Activated CD8-positive, alpha-beta memory T cell treated with anti-CD3 and anti-CD28 coated beads for 36 hours (primary cell): ENCODE measurements around the gene SUFU. TPM values are rescaled to one million over a fixed set of nuclear protein-coding genes. Genes with fewer than 3 reads are reported as not detected.
"Not testable (repeated sequence)": the region's sequence is repeated elsewhere in the genome, so short reads cannot be mapped to it uniquely, and the experiment has no call there.

ENCODE experiments used
- CTCF ChIA-PET: fragments of 350-600 bp; sonication (Branson Sonifier 250); formaldehyde crosslinking; loops from one replicate; lab custom pipeline; 2021; ENCODE audit warnings: antibody characterized with exemption; lab: Charles Lee
- POLR2A ChIA-PET: fragments of 350-600 bp; sonication (Branson Sonifier 250); formaldehyde crosslinking; loops from one replicate; lab custom pipeline; 2021; ENCODE audit warnings: antibody characterized with exemption; lab: Charles Lee
- total RNA-seq, 2 experiments: library from RNA; stranded (reverse); gene quantifications; one replicate each; pipeline ENCODE4 v1.2.3, GENCODE V29; 2021

SUFU gene
- 1 to 10 TPM; 6.8 to 7.4 TPM for total RNA-seq

- POLR2A ChIA-PET = interaction anchor here (0.5 to 1.3 kb wide), 6 partner anchors 8 to 277 kb away, joined by 3 to 4 read pairs (median 3); no protein-coding TSS in a partner anchor
- CTCF ChIA-PET = interaction anchor here (0.5 to 3.1 kb wide), 17 partner anchors 8 to 800 kb away, joined by 3 to 34 read pairs (median 3); partner anchors contain the start of gene FBXL15
Observed at GRCh38 chr10:102503264-102504178, at the start of gene SUFU. TSS of gene SUFU (plus strand) at chr10:102503972. CDS start at chr10:102504153, 181 bp downstream.

GRCh38 chr10:102454662-102455487, 48.9 kb upstream of the SUFU start:
- CTCF ChIA-PET = not testable (repeated sequence)

GRCh38 chr10:102455893-102456471, 47.8 kb upstream of the SUFU start:
- ChIA-PET POLR2A (no interaction called here), CTCF (no interaction called here)

More at GRCh38 chr10:102454662-102455487, 48.9 kb upstream of the SUFU start:
- POLR2A ChIA-PET = not testable (repeated sequence)

GRCh38 chr10:102457591-102458150, 46.1 kb upstream of the SUFU start:
- CTCF ChIA-PET = interaction anchor here (0.8 kb wide), 1 partner anchor 67 kb away, joined by 3 read pairs; no protein-coding TSS in a partner anchor
- POLR2A ChIA-PET = no interaction called here

GRCh38 chr10:102458656-102459055, 45.1 kb upstream of the SUFU start:
- CTCF ChIA-PET = interaction anchor here (0.7 kb wide), 2 partner anchors 17 to 227 kb away, joined by 3 read pairs; no protein-coding TSS in a partner anchor
- POLR2A ChIA-PET = no interaction called here

GRCh38 chr10:102460836-102461186, 43.0 kb upstream of the SUFU start:
- CTCF ChIA-PET = interaction anchor here (1.1 to 3.2 kb wide), 8 partner anchors 8 to 230 kb away, joined by 3 to 18 read pairs (median 8); partner anchors contain the start of genes C10orf95 and CUEDC2

GRCh38 chr10:102461187-102462054, 42.4 kb upstream of the SUFU start:
- ChIA-PET POLR2A (interaction anchor here (0.6 to 2.3 kb wide), 10 partner anchors 11 to 585 kb away, joined by 3 to 32 read pairs (median 4); partner anchors contain the start of genes C10orf95, CUEDC2 and NFKB2), CTCF (interaction anchor here (0.5 to 3.2 kb wide), 11 partner anchors 8 to 231 kb away, joined by 3 to 18 read pairs (median 5); partner anchors contain the start of genes C10orf95 and CUEDC2)

More at GRCh38 chr10:102460836-102461186, 43.0 kb upstream of the SUFU start:
- POLR2A ChIA-PET = interaction anchor here (1.0 to 2.3 kb wide), 3 partner anchors 10 to 29 kb away, joined by 3 to 32 read pairs (median 4); partner anchors contain the start of genes C10orf95 and CUEDC2

GRCh38 chr10:102462512-102463054, 41.2 kb upstream of the SUFU start:
- ChIA-PET CTCF (interaction anchor here (0.6 to 3.2 kb wide), 5 partner anchors 10 to 64 kb away, joined by 3 to 18 read pairs (median 12); partner anchors contain the start of gene C10orf95), POLR2A (interaction anchor here (0.6 to 2.3 kb wide), 5 partner anchors 12 to 586 kb away, joined by 3 to 32 read pairs (median 3); partner anchors contain the start of genes C10orf95 and NFKB2)

- ChIA-PET CTCF (no interaction called here), POLR2A (interaction anchor here (0.9 kb wide), 1 partner anchor 14 kb away, joined by 10 read pairs; no protein-coding TSS in a partner anchor)
Observed at GRCh38 chr10:102463983-102464382, 39.8 kb upstream of the SUFU start.

- POLR2A ChIA-PET = interaction anchor here (0.7 kb wide), 1 partner anchor 15 kb away, joined by 3 read pairs; no protein-coding TSS in a partner anchor
- CTCF ChIA-PET = interaction anchor here (0.6 kb wide), 1 partner anchor 13 kb away, joined by 3 read pairs; no protein-coding TSS in a partner anchor
Observed at GRCh38 chr10:102465466-102465865, 38.3 kb upstream of the SUFU start.

- POLR2A ChIA-PET = no interaction called here
- CTCF ChIA-PET = no interaction called here
Observed at GRCh38 chr10:102467318-102467717, 36.5 kb upstream of the SUFU start.

- CTCF ChIA-PET = interaction anchor here (1.0 kb wide), 1 partner anchor 17 kb away, joined by 4 read pairs; the partner anchor contains the start of gene C10orf95
- POLR2A ChIA-PET = no interaction called here
Observed at GRCh38 chr10:102467971-102468438, 35.8 kb upstream of the SUFU start.

GRCh38 chr10:102468683-102469082, 35.1 kb upstream of the SUFU start:
- ChIA-PET CTCF (interaction anchor here (1.0 to 1.3 kb wide), 2 partner anchors 10 to 18 kb away, joined by 3 to 4 read pairs; partner anchors contain the start of gene C10orf95), POLR2A (no interaction called here)

- POLR2A ChIA-PET = no interaction called here
- CTCF ChIA-PET = no interaction called here
Observed at GRCh38 chr10:102470579-102471546, 32.9 kb upstream of the SUFU start.
